Liver (tissue), 9 donors: Measurements from ENCODE around the gene PACSIN3. TPM values are rescaled to one million over a fixed set of nuclear protein-coding genes. Genes with fewer than 3 reads are reported as not detected.
A peak's percentile ranks its signal among the peaks of the same experiment; 100 is the strongest.

Experiments
- DNase-seq: peaks from one replicate; pipeline ENCODE4 v3.0.0-alpha.2; 2017; ENCODE audit warnings: low spot score
- H3K27ac ChIP-seq, 2 donors: one replicate each; pipeline ENCODE4 v1.7.0; 2013; ENCODE audit warnings: inconsistent platforms in 2 of 2, low read length in 2 of 2, control low read depth in 1 of 2, low read depth in 1 of 2, mild to moderate bottlenecking in 1 of 2
- H3K27me3 ChIP-seq, 4 donors: one replicate each; pipeline versions ENCODE4 v1.6.1 to v1.7.0; 2013; ENCODE audit warnings: low read length in 3 of 4, inconsistent platforms in 1 of 4, mild to moderate bottlenecking in 1 of 4, moderate library complexity in 1 of 4; ENCODE audit not compliant: control insufficient read depth in 4 of 4, insufficient read depth in 4 of 4
- H3K36me3 ChIP-seq, 4 donors: one replicate each; pipeline versions ENCODE4 v1.6.1 to v1.7.0; 2013; ENCODE audit warnings: low read length in 3 of 4, mild to moderate bottlenecking in 3 of 4, low read depth in 1 of 4, moderate library complexity in 1 of 4; ENCODE audit not compliant: control insufficient read depth in 4 of 4, insufficient read depth in 3 of 4
- H3K4me1 ChIP-seq, 4 donors: one replicate each; pipeline versions ENCODE4 v1.6.1 to v1.7.0; 2013; ENCODE audit warnings: low read length in 3 of 4, mild to moderate bottlenecking in 3 of 4, moderate library complexity in 1 of 4; ENCODE audit not compliant: control insufficient read depth in 4 of 4, insufficient read depth in 4 of 4
- H3K4me3 ChIP-seq, 3 donors: one replicate each; pipeline versions ENCODE4 v1.6.1 to v1.7.0; 2013; ENCODE audit warnings: low read length in 3 of 3, control low read depth in 1 of 3, low read depth in 1 of 3, mild to moderate bottlenecking in 1 of 3
- H3K9ac ChIP-seq, 2 donors: one replicate each; pipeline ENCODE4 v1.7.0; 2013; ENCODE audit warnings: low read length in 2 of 2, mild to moderate bottlenecking in 2 of 2, moderate library complexity in 2 of 2, control low read depth in 1 of 2, low read depth in 1 of 2
- H3K9me3 ChIP-seq, 4 donors: one replicate each; pipeline versions ENCODE4 v1.6.1 to v1.7.0; 2013; ENCODE audit warnings: low read length in 3 of 4; ENCODE audit not compliant: control insufficient read depth in 4 of 4
- ATF3 ChIP-seq: IDR thresholded peaks from 2 replicates; pipeline ENCODE4 v1.6.1; 2016; ENCODE audit warnings: antibody characterized with exemption
- CTCF ChIP-seq: fragments of 150-350 bp; IDR thresholded peaks from 2 replicates; pipeline ENCODE4 v1.5.1; 2017; ENCODE audit warnings: improper control_type of control experiment, low read depth, low read length; ENCODE audit not compliant: missing input control
- FOXA1 ChIP-seq: IDR thresholded peaks from 2 replicates; pipeline ENCODE4 v1.6.1; 2016; ENCODE audit warnings: antibody characterized with exemption
- FOXA2 ChIP-seq: IDR thresholded peaks from 2 replicates; pipeline ENCODE4 v1.6.1; 2016; ENCODE audit warnings: antibody characterized with exemption
- HNF4A ChIP-seq, 2 donors: conservative IDR thresholded peaks; 2 replicates each; pipeline ENCODE4 v1.6.1; 2016; ENCODE audit warnings: antibody characterized with exemption in 2 of 2, mild to moderate bottlenecking in 2 of 2
- JUND ChIP-seq, 2 donors: IDR thresholded peaks; 2 replicates each; pipeline ENCODE4 v1.6.1; 2016; ENCODE audit warnings: antibody characterized with exemption in 2 of 2
- MAX ChIP-seq: IDR thresholded peaks from 2 replicates; pipeline ENCODE4 v1.6.1; 2016; ENCODE audit warnings: antibody characterized with exemption
- NR2F2 ChIP-seq: IDR thresholded peaks from 2 replicates; pipeline ENCODE4 v1.6.1; 2016; ENCODE audit warnings: antibody characterized with exemption
- REST ChIP-seq: IDR thresholded peaks from 2 replicates; pipeline ENCODE4 v1.6.1; 2016; ENCODE audit warnings: antibody characterized with exemption, mild to moderate bottlenecking
- RXRA ChIP-seq, 2 donors: IDR thresholded peaks; 2 replicates each; pipeline ENCODE4 v1.6.1; 2017 to 2018; ENCODE audit warnings: antibody characterized with exemption in 2 of 2, mild to moderate bottlenecking in 1 of 2
- SP1 ChIP-seq: IDR thresholded peaks from 2 replicates; pipeline ENCODE4 v1.6.1; 2018; ENCODE audit warnings: antibody characterized with exemption, mild to moderate bottlenecking
- TAF1 ChIP-seq: conservative IDR thresholded peaks from 2 replicates; pipeline ENCODE4 v1.6.1; 2016; ENCODE audit warnings: antibody characterized with exemption, mild to moderate bottlenecking
- YY1 ChIP-seq: IDR thresholded peaks from 2 replicates; pipeline ENCODE4 v1.6.1; 2016; ENCODE audit warnings: antibody characterized with exemption, mild to moderate bottlenecking
- ZBTB33 ChIP-seq: IDR thresholded peaks from 2 replicates; pipeline ENCODE4 v1.6.1; 2016; ENCODE audit warnings: antibody characterized with exemption
- WGBS: extraction: QIAGEN DNeasy Blood & Tissue Kit; methylation state at CpG from one replicate; pipeline ENCODE4 v1.1.7; 2013; 5-methylcytosine and 5-hydroxymethylcytosine counted together
- polyA plus RNA-seq, 2 donors: library from polyadenylated mRNA; stranded (reverse) in 1 of 2; unstranded in 1 of 2; fragments of 200-250 nt in 1 of 2; fragments of >200 nt in 1 of 2; fragmentation: Nextera tagmentation in 1 of 2; extraction: Ambion mirVana in 1 of 2; gene quantifications; one replicate each; pipeline versions ENCODE4 v1.2.1 to v1.2.3, GENCODE V29; 2013 to 2015
- total RNA-seq, 2 donors: library from RNA; depleted of rRNA; stranded (reverse); fragments of >200 nt; gene quantifications; one replicate each; pipeline ENCODE4 v1.2.3, GENCODE V29; 2014
- donor health status: healthy.
- donor health status: healthy.
- donor health status: healthy.
- donor health status: healthy.
- donor health status: healthy.

PACSIN3 gene
- total and polyA plus RNA-seq, 4 donors: 12.1 to 23.3 (median 19.7) TPM

- Histone ChIP-seq H3K9ac (peak overlapping the region; percentile 8 to 64), H3K9me3 (no peaks in the 10 kb centered on the region), H3K27ac (peak overlapping the region; percentile 26 to 71), H3K36me3 (peaks cover 0 to 3% (median 0%) of the 10 kb centered on the region in 4 donors), H3K27me3 (no peaks in the 10 kb centered on the region), H3K4me3 (peak overlapping the region in 2 of 3 donors; percentile 13 to 84), H3K4me1 (peaks cover 8 to 64% (median 50%) of the 10 kb centered on the region in 4 donors)
- 2% methylated on average over 63 of the region's 63 CpGs for WGBS
- peak; percentile 36 for DNase-seq
- TF ChIP-seq ATF3: no peak
- no peak for TF ChIP-seq FOXA2
- peak; percentile 41 for TF ChIP-seq MAX
- no peak for TF ChIP-seq CTCF
Observed at GRCh38 chr11:47186700-47187695, 764 bp upstream of the PACSIN3 start.

- Histone ChIP-seq H3K4me3 (peak overlapping the region; percentile 49 to 84 (median 75)), H3K27me3 (no peaks in the 10 kb centered on the region), H3K4me1 (peaks cover 8 to 66% (median 50%) of the 10 kb centered on the region in 4 donors), H3K9me3 (no peaks in the 10 kb centered on the region), H3K9ac (peak overlapping the region; percentile 45 to 49), H3K36me3 (peaks cover 0 to 3% (median 1%) of the 10 kb centered on the region in 4 donors), H3K27ac (peak overlapping the region; percentile 71 to 87)
- TF ChIP-seq FOXA1: no peak
- TF ChIP-seq REST: no peak
- TF ChIP-seq HNF4A (conservative IDR thresholded peaks at IDR 0.05): peak in 1 of 2 donors; percentile 17
- peak; percentile 9 for TF ChIP-seq YY1
- no peak for TF ChIP-seq SP1
- no peak for TF ChIP-seq NR2F2
- no peak for TF ChIP-seq JUND (IDR thresholded peaks at IDR 0.05)
- no peak for TF ChIP-seq ZBTB33
- no peak for TF ChIP-seq MAX
- no peak for TF ChIP-seq ATF3
- TF ChIP-seq CTCF: no peak
- no peak for TF ChIP-seq RXRA (IDR thresholded peaks at IDR 0.05)
- no peak for TF ChIP-seq TAF1
- DNase-seq: peak; percentile 55
- WGBS: 4% methylated on average over 50 of the region's 50 CpGs
Observed at GRCh38 chr11:47185305-47186075, 744 bp downstream of the PACSIN3 start.
